NCI-H2107 treated with DMSO at 0.1 percent for 48 hours (cell line): ENCODE measurements around the gene ATG4D.
"Not testable (repeated sequence)": the region's sequence is repeated elsewhere in the genome, so short reads cannot be mapped to it uniquely, and the experiment has no call there.

Experiments
- DNase-seq: peaks from one replicate; lab custom pipeline; 2025; ENCODE audit not compliant: unreplicated experiment; lab: John Stamatoyannopoulos, UW

Gene ATG4D

GRCh38 chr19:10551006-10551405 is 7.3 kb downstream of the ATG4D start:
- not testable (repeated sequence) for DNase-seq

DNA sequence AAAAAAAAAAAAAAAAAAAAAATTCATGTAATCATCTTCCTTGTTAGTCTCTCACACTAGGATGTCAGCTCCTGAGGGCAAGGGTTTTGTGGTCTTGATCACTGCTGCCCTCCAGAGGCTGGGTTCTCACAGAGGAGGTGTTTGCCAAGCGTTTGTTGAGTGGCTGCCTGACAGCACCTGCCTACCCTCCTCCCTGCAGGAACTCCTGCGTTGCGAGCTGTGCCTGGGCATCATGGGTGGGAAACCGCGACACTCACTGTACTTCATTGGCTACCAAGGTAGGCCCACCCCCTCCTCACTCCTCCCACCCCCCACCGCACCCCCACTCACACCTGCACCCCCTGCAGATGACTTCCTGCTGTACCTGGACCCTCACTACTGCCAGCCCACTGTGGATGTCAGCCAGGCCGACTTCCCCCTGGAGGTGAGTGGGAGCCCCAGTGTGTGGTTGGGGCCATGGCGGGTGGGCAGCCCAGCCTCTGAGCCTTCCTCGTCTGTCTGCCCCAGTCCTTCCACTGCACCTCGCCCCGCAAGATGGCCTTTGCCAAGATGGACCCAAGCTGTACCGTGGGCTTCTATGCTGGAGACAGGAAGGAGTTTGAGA is 8.1 kb downstream of the ATG4D start:
- DNase-seq: no peak

GRCh38 chr19:10552510-10553053 is 8.9 kb downstream of the ATG4D start:
- DNase-seq: no peak

DNA sequence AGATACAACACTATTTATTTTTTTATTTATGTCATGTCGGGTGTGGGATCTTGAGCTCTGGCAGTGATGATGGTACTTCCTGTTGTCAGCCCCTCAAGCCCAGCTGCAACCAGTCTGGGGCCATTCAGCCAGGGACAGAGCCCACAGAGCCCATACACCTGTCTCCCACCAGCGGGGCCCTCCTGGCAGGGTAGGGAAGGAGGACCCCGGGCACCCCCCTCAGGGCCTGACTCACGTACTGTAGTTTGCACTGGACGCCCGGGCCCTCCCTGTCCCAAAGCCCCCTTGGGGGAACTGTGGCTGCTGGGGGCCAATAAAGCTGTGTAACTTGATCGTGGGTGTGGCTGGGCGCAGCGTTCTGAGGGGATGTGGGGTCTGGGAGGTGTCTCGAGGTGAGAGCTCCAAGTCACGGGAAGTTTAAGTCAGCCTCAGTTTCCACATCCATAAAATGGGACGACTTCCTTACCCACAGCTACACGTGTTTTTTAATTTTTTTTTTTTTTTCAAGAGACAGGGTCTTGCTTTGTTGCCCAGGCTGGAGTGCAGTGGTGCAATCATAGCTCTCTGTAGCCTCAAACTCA is 9.5 kb downstream of the ATG4D start:
- no peak for DNase-seq

- DNase-seq: no peak
Observed at GRCh38 chr19:10553943-10554381, 10.3 kb downstream of the ATG4D start.

DNA sequence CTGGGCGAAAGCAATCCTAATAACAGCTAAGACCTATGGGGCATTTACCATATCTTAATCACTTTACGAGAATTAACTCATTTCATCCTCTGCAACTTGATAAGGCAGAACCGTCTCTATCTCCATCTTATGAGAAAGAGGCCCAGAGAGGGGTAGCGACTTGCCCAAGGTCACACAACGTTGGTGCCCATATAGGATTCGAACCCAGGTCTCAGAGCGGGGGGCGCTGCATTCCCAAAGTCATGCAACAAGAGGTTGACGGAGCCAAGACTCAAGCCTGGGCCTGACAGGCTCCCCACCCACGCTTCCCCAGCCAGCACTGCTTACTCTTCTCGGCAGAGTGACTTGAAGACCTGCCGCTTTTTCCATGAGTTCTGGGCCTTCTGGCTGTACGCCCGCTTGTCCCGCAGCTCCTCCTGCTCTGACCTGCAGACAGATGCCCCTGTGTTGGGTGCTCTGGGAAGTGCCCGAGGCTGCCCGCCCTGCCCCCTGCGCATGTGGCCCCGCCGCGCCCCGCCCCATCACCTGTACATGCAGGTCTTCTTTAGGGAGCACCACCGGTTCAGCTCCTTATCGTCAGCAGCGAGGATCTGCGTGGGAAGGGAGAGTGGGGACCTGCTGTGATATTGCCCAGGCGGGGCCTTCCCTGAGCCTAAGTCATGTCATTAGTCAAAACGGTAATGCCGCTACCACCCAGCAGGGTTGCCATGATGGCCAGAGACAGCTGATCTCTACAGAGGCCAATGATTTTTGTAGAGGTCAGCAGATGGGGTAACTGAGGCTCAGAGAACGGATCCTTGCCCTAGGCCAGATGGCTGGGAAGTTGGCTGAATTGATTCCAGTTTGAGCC is 11.3 kb downstream of the ATG4D start:
- no peak for DNase-seq

DNA sequence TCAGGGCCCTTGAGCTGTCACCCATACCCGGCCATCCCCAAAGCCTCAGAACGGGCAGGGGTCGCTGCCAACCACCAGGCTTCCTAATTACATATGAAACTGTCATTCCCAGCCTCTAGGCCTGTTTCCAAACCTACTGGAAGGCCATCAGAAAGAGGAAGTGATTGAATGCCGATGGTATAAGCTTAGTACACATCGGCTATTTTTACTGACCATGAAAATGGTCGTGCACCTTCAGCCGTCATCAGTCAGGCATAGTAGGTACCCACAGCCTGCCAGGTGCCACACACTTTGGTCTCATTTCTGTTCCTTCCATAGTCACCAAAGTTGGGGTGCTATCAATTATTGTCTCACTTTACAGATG is 11.9 kb downstream of the ATG4D start:
- DNase-seq: no peak

DNA sequence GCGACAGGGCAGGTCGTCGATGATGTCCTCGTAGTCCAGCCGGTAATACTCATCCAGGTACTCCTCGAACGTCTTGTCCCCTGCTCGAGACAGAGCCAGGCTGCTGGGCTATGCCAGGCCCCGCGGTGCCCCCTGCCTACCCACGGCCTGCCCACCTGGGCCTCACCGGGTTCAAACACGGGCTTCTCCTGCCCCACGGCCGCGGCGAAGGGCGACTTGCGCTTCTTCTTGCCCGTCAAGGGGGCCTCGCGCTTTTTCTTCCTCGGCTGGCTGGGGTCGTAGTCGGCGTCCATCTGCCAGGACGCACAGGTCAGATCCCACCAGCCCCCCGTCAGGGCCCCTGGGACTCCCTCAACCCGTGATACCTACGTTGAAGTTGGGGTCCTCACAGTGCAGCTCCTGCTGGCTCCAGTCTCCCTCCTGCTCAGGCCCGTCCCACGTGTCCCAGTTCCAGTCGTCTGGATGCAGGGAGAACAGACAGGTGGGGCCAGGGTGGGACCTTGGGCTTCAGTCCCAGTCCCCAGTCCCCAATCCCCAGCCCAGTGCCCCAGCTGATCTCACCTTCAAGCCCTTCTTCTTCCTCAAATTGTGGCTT is 14.0 kb downstream of the ATG4D start:
- no peak for DNase-seq

DNA sequence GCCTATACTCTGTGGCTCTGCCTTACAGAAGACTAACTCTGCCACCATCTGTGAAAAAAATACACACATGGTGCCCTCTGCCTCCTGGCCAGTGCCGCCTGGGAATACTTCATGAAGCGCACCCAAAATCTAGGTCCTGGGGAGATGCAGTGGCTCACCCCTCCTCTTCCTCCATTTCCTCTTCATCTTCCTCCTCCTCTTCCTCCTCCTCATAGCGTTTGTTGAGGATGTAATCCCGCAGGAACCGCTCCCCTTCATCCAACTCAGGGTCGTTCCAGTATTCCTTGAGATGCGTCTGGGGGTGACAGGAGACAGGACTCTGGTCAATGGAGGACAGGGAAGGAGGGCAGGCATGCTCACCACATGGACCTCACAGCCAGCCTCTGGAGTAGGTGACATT is 16.4 kb downstream of the ATG4D start:
- DNase-seq: no peak

DNA sequence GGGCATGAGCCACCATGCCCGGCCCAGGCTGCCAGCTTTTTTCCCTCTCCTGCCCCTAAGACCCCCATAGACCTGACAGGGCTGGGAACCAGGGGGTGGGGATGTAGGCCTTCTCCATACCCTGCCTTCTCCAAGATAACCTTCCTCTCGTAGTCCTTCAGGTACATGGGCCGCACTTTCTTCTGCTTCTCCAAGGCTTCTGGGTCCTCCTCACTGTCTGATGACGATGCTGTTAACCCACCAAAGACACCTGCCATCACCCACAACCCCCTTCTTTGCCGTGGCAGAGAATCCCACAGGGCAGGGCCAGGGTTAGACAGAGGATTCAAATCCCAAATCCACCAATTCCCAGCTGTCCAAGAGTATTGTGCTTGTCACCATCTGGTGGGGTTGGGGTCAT is 18.9 kb downstream of the ATG4D start:
- DNase-seq: no peak

DNA sequence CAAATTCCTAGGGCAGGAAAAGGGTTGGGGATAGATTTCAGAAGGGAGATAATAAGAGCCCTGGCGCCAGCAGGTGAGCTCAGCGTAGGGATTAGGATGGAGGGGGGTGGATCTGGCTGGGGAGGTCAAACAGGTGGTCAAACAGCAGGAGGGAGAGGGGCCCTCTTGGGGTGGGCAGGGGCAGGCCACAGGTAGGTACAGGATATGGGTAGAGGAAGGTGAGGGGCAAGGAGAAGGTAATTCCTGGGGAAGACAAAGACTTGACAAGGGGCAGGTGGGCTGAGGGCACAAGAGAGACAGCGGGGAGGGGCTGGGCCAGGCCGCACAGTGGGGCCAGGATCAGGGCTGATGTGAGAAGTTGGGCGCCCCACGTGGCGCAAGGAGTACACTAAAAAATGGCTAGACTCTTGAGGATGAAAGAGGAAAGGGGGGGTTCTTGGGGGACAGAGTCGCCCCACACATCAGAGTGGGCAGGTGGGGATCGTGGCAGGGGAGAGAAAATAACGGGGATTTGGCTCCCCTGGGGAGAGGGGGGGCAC is 21.4 kb downstream of the ATG4D start:
- no peak for DNase-seq

DNA sequence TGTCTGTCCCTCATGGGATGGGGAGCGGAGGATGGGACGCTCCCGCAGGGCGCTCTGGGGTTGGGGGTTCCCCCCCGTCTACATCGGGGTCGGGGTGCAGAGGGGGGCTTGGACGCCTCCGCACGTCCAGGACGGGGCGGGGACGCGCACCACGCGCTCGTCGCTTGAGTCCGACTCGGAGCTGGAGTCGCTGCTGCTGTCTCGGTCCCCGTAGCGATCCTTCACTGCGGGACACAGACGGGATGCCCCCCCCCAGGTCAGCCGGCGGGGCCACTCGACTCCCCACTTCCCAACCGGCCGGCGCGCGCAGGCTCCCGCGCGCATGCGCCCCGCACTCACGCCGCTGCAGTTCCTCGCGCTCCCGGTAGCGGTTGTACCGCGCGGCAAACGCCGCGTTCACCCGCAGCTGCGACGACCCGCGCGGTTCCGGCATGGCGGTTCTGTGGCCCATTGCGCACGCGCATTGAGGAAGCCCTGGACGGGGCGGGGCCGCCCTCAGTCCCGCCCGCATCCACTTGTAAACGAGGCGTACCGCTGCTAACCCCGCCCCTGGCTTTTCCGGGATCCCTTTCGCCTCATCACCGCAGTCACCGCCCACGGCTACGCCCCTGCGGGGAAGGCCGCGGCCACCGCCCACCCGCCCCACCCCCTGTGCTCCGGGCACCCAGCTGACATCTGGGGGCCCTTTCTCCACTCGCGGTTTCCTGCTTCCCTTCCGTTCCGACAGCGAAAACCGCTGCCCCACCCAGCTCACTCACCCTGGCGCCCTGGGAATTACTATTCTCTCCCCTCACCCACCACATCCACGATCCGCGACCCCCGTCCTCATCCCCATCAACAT is 22.1 kb downstream of the ATG4D start, which contains the start of gene KRI1:
TSS of gene KRI1 (minus strand) at position 444 of the 841 bp plus-strand sequence. CDS start at position 433, 11 bp downstream.
- peak; percentile 92 for DNase-seq

- DNase-seq: no peak
Observed at GRCh38 chr19:10566408-10566657, 22.6 kb downstream of the ATG4D start.

DNA sequence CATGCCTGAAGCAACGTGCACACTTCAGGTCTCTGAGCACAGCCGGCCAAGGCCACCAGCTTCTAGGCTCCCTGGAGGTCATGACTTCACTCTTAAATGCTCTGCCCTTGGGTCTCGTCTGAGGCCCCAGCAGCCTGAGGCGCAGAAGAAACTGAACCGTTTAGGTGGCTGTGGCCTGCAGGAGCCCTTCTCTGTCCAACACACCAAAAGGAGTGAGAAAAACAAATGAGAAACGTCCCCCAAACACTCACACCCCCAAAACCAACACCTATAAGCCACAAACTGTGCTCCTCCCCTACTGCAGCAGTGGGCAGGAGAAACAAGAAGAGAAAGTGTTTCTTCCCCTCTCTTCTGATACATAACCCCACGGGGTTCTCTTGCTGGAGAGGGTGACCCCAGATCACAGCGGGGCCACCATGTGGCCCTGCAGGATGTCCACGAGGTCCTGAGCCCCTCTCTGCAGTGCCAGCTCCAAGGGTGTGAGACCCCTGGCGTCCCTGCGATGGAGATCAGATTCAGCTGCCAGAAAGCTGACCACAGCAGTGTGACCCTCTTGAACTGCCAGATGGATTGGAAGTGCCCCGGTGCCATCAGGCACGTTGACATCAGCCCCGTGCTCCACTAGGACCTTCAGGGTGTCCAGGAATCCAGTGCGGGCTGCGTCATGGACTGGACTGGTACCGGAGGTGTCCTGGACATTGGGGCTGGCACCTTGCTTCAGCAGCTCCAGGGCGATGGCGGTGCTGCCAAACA is 23.1 kb downstream of the ATG4D start:
- DNase-seq: no peak

- no peak for DNase-seq
Observed at GRCh38 chr19:10567656-10568055, 24.0 kb downstream of the ATG4D start.

GRCh38 chr19:10568062-10568825 is 24.5 kb downstream of the ATG4D start:
- no peak for DNase-seq

DNA sequence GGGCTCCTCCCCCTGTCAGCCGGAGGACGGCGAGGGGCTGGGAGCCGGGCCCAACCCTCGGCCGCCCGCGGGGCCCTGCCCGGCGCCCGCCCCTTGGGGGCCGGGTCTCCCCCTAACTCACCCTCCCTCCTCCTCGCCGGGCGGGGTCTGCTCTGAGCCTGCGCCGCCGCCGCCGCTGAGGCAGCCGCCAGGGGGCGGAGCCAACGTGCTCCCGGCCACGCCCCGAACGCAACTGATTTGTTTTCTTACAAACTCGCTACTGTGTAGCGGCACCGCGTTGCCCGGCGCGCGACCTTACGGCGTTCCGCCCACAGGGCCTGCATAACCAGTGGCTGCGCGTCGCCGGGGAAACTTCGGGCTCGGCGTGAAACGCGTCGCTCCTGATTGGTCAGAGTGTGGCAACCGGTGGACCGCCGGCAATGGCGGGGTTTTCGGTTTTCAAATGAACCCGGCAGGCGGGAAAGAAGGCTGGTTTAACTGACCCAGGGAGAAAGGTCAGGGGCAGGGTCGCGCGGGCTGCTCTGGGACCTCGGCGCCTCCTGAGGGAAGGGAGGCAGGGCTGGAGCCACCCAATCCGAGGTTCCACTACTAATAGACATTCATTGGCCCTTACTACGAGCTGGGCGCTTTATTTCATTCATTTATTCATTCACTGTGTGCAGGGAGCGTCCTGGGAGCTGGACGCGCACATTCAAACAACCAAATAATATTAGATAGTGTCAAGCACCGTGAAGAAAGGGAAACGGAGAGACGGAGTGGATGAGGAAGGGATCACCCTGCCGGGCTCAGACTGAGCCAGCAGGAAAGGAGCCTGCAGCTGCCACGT is 25.3 kb downstream of the ATG4D start, which contains the start of gene CDKN2D:
TSS of gene CDKN2D (minus strand) at position 154 of the 826 bp plus-strand sequence. CDS start 326 bp downstream, outside the sequence.
- peak; percentile 95 for DNase-seq

GRCh38 chr19:10573793-10574192 is 30.1 kb downstream of the ATG4D start:
- not testable (repeated sequence) for DNase-seq
